SJSA1 (cell line): ENCODE results near the gene BDP1. TPM values are rescaled to one million over a fixed set of nuclear protein-coding genes. Genes with fewer than 3 reads are reported as not detected.
"Not testable (repeated sequence)": the region's sequence is repeated elsewhere in the genome, so short reads cannot be mapped to it uniquely, and the experiment has no call there.

ENCODE experiments used
- DNase-seq, 2 experiments: peaks; one replicate each; pipeline ENCODE4 v3.0.0-alpha.2; 2015 to 2020; ENCODE audit warnings: low spot score in 2 of 2, low read depth in 1 of 2
- H3K27ac ChIP-seq: fragments of 250-450 bp; sonication (Bioruptor Pico); 2 replicates; pipeline ENCODE4 v1.5.1; 2020; ENCODE audit warnings: mild to moderate bottlenecking, moderate library complexity
- H3K27me3 ChIP-seq: fragments of 250-450 bp; sonication (Bioruptor Pico); replicated peaks from 2 replicates; pipeline ENCODE4 v1.5.1; 2020; ENCODE audit warnings: mild to moderate bottlenecking, moderate library complexity
- H3K36me3 ChIP-seq: fragments of 250-450 bp; sonication (Bioruptor Pico); 2 replicates; pipeline ENCODE4 v1.5.1; 2020; ENCODE audit warnings: mild to moderate bottlenecking
- H3K4me1 ChIP-seq: fragments of 250-450 bp; sonication (Bioruptor Pico); replicated peaks from 2 replicates; pipeline ENCODE4 v1.6.1; 2021; ENCODE audit warnings: mild to moderate bottlenecking
- H3K4me3 ChIP-seq: fragments of 250-450 bp; sonication (Bioruptor Pico); 2 replicates; pipeline ENCODE4 v1.5.1; 2020; ENCODE audit warnings: mild to moderate bottlenecking
- H3K9me3 ChIP-seq: fragments of 250-450 bp; sonication (Bioruptor Pico); replicated peaks from 2 replicates; pipeline ENCODE4 v1.5.1; 2020; ENCODE audit warnings: mild to moderate bottlenecking
- total RNA-seq: library from RNA; depleted of rRNA; stranded (reverse); fragments of >200 nt; shearing (Covaris generic); gene quantifications from 2 replicates; pipeline ENCODE4 v1.2.3, GENCODE V29; 2014

Gene BDP1
- total RNA-seq, 1 experiment from 2014 or later, result 27.7 TPM

DNA sequence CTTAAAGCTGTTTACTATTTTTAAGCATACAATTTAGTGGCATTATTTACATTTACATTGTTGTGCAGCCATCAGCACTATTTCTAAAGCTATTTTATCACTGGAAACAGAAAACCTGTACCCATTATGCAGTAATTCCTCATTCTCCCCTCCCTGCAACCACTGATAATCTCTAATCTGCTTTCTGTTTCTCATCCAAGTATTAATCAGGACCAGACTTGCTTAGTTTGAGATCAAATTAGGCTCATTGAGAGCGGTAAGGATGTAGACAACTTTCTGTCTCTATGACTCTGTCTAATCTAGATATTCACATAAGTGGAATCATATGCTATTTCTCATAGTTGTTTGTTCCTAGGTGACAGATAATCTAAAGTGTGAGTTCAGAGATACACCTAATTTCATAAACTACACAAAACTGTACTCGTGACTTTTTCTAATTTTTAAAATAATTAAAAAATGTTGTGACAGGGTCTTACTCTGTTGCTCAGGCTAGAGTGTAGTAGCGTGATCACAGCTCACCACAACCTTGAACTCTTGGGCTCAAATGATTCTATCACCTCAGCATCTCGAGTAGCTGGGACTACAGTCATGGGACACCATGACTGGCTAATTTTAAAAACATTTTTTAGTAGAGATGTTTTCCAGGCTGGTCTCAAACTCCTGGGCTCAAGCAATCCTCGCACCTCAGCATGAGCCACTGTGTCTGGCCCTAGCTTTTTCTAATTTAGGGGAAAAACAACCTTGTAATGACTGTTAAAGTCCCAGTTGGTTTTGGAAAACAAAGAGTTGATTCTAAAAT is 37.6 kb downstream of the BDP1 start:
- H3K4me1 ChIP-seq, result no peaks in the 10 kb centered on the region
- H3K9me3 ChIP-seq, result no peaks in the 10 kb centered on the region
- no peak for DNase-seq
- H3K36me3 ChIP-seq, result peaks cover 78% of the 10 kb centered on the region
- no peak overlapping the region for H3K27ac ChIP-seq
- H3K27me3 ChIP-seq, result no peaks in the 10 kb centered on the region
- no peak overlapping the region for H3K4me3 ChIP-seq

- not testable (repeated sequence) for H3K27me3 ChIP-seq, H3K27ac ChIP-seq, DNase-seq, H3K4me1 ChIP-seq, H3K4me3 ChIP-seq, H3K9me3 ChIP-seq
- H3K36me3 ChIP-seq, result peaks cover 74% of the 10 kb centered on the region
Observed at GRCh38 chr5:71494202-71494601, 38.8 kb downstream of the BDP1 start.

- H3K36me3 ChIP-seq, result peaks cover 65% of the 10 kb centered on the region
- not testable (repeated sequence) for DNase-seq, H3K27me3 ChIP-seq, H3K4me3 ChIP-seq, H3K27ac ChIP-seq, H3K4me1 ChIP-seq, H3K9me3 ChIP-seq
Observed at GRCh38 chr5:71498756-71499155, 43.3 kb downstream of the BDP1 start.

GRCh38 chr5:71503536-71503935 is 48.1 kb downstream of the BDP1 start:
- no peak for DNase-seq
- H3K27ac ChIP-seq, result no peak overlapping the region
- no peak overlapping the region for H3K4me3 ChIP-seq
- H3K27me3 ChIP-seq, result no peaks in the 10 kb centered on the region
- no peaks in the 10 kb centered on the region for H3K4me1 ChIP-seq
- no peaks in the 10 kb centered on the region for H3K9me3 ChIP-seq
- peaks cover 78% of the 10 kb centered on the region for H3K36me3 ChIP-seq

GRCh38 chr5:71522151-71522550 is 66.7 kb downstream of the BDP1 start:
- no peaks in the 10 kb centered on the region for H3K9me3 ChIP-seq
- H3K4me1 ChIP-seq, result no peaks in the 10 kb centered on the region
- DNase-seq, result no peak
- H3K4me3 ChIP-seq, result no peak overlapping the region
- no peak overlapping the region for H3K27ac ChIP-seq
- peaks cover 60% of the 10 kb centered on the region for H3K36me3 ChIP-seq
- H3K27me3 ChIP-seq, result no peaks in the 10 kb centered on the region

DNA sequence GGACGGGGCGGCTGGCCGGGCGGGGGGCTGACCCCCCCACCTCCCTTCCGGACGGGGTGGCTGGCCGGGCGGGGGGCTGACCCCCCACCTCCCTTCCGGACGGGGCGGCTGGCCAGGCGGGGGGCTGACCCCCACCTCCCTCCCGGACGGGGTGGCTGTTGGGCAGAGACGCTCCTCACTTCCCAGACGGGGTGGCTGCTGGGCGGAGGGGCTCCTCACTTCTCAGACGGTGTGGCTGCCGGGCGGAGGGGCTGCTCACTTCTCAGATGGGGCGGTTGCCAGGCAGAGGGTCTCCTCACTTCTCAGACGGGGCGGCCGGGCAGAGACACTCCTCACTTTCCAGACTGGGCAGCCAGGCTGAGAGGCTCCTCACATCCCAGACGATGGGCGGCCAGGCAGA is 70.2 kb downstream of the BDP1 start:
- not testable (repeated sequence) for H3K9me3 ChIP-seq, H3K27me3 ChIP-seq, H3K4me3 ChIP-seq, H3K4me1 ChIP-seq, DNase-seq, H3K27ac ChIP-seq
- peaks cover 40% of the 10 kb centered on the region for H3K36me3 ChIP-seq

DNA sequence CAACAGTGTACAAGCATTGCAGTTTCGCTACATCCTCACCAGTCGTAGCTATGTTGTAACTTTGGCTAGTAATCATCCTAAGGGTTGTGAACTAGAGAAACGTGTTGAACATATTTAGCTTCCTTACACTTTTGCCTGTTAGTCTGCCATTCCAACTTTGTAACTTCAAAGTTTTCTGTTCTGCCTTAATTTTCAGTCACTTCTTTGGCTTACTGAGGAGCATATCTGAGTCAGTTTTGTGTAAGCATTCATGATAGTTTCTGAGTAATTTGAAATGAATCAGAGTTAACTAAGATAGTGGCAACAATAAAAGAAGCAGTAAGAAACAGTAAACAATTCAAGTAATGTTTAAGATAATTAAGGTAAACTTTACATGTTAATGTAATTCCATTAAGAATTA is 72.8 kb downstream of the BDP1 start:
- H3K36me3 ChIP-seq, result peaks cover 30% of the 10 kb centered on the region
- no peak overlapping the region for H3K4me3 ChIP-seq
- no peaks in the 10 kb centered on the region for H3K4me1 ChIP-seq
- DNase-seq, result no peak
- no peak overlapping the region for H3K27ac ChIP-seq
- H3K9me3 ChIP-seq, result no peaks in the 10 kb centered on the region
- H3K27me3 ChIP-seq, result no peaks in the 10 kb centered on the region

GRCh38 chr5:71529682-71530081 is 74.2 kb downstream of the BDP1 start:
- no peak for DNase-seq
- H3K27ac ChIP-seq, result no peak overlapping the region
- no peaks in the 10 kb centered on the region for H3K27me3 ChIP-seq
- no peaks in the 10 kb centered on the region for H3K4me1 ChIP-seq
- no peak overlapping the region for H3K4me3 ChIP-seq
- H3K9me3 ChIP-seq, result no peaks in the 10 kb centered on the region
- peaks cover 35% of the 10 kb centered on the region for H3K36me3 ChIP-seq

- Histone ChIP-seq H3K27ac (no peak overlapping the region), H3K4me1 (no peaks in the 10 kb centered on the region), H3K27me3 (no peaks in the 10 kb centered on the region), H3K4me3 (no peak overlapping the region), H3K9me3 (no peaks in the 10 kb centered on the region), H3K36me3 (peaks cover 49% of the 10 kb centered on the region)
- DNase-seq, result no peak
Observed at GRCh38 chr5:71533142-71533541, 77.7 kb downstream of the BDP1 start.

- DNase-seq, result peak in 1 of 2 experiments; percentile 25
- Histone ChIP-seq H3K27me3 (no peaks in the 10 kb centered on the region), H3K36me3 (peaks cover 50% of the 10 kb centered on the region), H3K9me3 (no peaks in the 10 kb centered on the region), H3K4me1 (no peaks in the 10 kb centered on the region), H3K27ac (no peak overlapping the region), H3K4me3 (no peak overlapping the region)
Observed at GRCh38 chr5:71533615-71534014, 78.2 kb downstream of the BDP1 start.

GRCh38 chr5:71537687-71538086 is 82.2 kb downstream of the BDP1 start:
- Histone ChIP-seq H3K36me3 (peaks cover 70% of the 10 kb centered on the region), H3K27me3 (no peaks in the 10 kb centered on the region), H3K4me1 (no peaks in the 10 kb centered on the region), H3K4me3 (no peak overlapping the region), H3K27ac (no peak overlapping the region), H3K9me3 (no peaks in the 10 kb centered on the region)
- no peak for DNase-seq

DNA sequence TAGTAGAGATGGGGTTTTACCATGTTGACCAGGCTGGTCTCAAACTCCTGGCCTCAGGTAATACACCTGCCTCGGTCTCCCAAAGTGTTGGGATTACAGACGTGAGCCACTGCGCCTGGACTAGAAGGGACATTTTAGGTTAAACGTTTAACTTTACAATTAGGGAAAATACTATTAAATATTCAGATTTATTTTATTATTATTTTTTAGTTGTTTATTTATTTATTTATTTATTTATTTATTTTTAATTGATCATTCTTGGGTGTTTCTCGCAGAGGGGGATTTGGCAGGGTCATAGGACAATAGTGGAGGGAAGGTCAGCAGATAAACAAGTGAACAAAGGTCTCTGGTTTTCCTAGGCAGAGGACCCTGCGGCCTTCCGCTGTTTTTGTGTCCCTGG is 95.4 kb downstream of the BDP1 start:
- H3K27ac ChIP-seq, DNase-seq, H3K4me3 ChIP-seq, H3K27me3 ChIP-seq, H3K9me3 ChIP-seq, H3K4me1 ChIP-seq: not testable (repeated sequence)
- H3K36me3 ChIP-seq, result peaks cover 61% of the 10 kb centered on the region

GRCh38 chr5:71551582-71551981 is 96.1 kb downstream of the BDP1 start:
- not testable (repeated sequence) for H3K27ac ChIP-seq, H3K9me3 ChIP-seq, H3K27me3 ChIP-seq, DNase-seq, H3K4me3 ChIP-seq, H3K4me1 ChIP-seq
- H3K36me3 ChIP-seq, result peaks cover 57% of the 10 kb centered on the region

- peaks cover 59% of the 10 kb centered on the region for H3K36me3 ChIP-seq
- not testable (repeated sequence) for H3K27ac ChIP-seq, H3K27me3 ChIP-seq, DNase-seq, H3K4me3 ChIP-seq, H3K4me1 ChIP-seq, H3K9me3 ChIP-seq
Observed at GRCh38 chr5:71552026-71552749, 96.7 kb downstream of the BDP1 start.
